Stimulated activated CD8-positive, alpha-beta memory T cell treated with anti-CD3 and anti-CD28 coated beads, Interleukin-2, amount 100 ng/mL, for 48 hours (primary cell): ENCODE measurements around the gene ZNF655.
A peak's percentile ranks its signal among the peaks of the same experiment; 100 is the strongest.
"Not testable (repeated sequence)": the region's sequence is repeated elsewhere in the genome, so short reads cannot be mapped to it uniquely, and the experiment has no call there.

ENCODE experiments used
- DNase-seq, 2 donors: peaks; one replicate each; pipeline ENCODE4 v3.0.0-alpha.2; 2020; ENCODE audit warnings: low read depth in 2 of 2

The ZNF655 gene, protein sequence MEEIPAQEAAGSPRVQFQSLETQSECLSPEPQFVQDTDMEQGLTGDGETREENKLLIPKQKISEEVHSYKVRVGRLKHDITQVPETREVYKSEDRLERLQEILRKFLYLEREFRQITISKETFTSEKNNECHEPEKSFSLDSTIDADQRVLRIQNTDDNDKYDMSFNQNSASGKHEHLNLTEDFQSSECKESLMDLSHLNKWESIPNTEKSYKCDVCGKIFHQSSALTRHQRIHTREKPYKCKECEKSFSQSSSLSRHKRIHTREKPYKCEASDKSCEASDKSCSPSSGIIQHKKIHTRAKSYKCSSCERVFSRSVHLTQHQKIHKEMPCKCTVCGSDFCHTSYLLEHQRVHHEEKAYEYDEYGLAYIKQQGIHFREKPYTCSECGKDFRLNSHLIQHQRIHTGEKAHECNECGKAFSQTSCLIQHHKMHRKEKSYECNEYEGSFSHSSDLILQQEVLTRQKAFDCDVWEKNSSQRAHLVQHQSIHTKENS

DNA sequence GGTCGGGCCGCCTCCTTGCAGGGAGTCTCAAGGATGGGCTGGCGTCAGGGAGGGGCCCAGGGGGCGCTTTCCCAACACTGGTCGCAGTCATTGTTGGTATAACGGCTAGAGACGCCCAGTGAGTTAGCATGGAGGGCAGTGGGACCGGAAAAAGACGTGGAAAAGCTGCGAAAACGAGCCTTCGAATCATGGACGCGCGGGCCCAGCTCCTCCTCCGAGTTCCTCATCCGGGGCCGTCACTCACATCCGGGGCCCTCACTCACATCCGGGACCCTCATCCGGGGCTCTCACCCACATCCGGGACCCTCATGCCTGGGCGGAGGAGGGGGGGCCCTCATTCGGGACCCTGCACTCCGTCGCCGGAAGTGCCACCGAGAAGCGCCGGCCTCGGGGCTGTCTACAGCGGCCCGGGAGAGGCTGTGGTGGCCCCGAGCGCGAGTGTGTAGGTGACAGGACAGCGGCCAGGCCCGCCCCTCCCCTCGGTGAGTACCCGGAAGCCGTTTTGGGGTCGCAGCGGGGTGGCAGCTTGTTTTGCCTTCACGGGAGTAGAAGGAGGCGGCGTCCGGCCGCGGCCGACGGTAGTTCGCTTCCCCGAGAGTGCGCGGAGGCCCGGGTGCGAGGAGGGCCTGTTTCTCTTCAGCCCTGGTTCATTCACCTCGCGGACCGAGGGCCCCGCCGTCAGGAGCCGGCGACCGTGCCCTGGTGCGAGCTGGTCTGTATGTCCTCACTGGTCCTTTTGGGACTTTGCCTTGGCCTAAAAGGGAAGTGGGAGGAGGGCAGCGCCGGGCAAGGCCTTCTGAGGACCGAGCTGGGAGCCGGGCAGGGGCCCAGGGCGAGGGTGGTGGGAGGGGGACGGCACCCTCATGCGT lies at the start of gene ZNF655:
ZNF655 (plus strand) TSS at position 337 of the 869 bp plus-strand sequence. CDS start 1,918 bp downstream, outside the sequence.
- peak; percentile 86 to 87 for DNase-seq

DNA sequence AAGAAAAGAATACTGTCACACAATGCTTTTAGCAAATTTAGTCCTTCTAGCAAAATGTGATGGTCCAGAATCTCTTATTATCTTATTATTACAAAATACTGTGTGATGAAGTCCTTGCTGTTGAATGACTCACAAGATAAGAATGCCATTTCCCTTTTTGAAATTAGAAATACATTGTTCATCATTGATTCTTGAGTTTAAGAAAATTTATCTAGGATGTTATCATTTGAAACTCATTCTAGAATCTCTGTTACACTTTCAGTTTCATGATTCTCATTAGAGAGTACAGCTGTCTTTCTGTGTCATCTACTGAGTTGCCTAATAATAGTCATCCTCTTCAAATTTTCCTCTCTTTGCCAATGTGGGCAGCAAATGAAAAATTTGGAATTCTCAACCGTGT lies 44.4 kb upstream of the ZNF655 start:
- no peak for DNase-seq

- no peak for DNase-seq
Measured at GRCh38 chr7:99521399-99521798, 37.0 kb upstream of the ZNF655 start.

GRCh38 chr7:99525713-99526440 lies 32.6 kb upstream of the ZNF655 start:
- no peak for DNase-seq

- DNase-seq: no peak
Measured at GRCh38 chr7:99531354-99531765, 27.1 kb upstream of the ZNF655 start.

DNA sequence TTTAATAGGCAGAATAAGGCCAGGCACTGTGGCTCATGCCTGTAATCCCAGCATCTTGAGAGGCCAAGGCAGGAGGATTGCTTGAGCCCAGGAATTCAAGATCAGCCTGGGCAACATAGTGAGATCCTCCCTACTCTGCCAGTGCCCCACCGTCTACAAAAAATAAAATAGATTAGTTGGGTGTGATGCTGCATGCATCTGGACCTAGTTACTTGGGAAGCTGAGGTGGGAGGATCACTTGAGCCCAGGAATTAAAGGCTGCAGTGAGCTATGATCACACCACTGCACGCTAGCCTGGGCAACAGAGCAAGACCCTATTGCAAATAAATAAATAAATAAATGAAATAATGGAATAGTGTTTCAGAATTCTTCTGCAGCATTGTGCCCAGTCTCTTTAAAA lies 22.8 kb upstream of the ZNF655 start:
- DNase-seq: no peak

GRCh38 chr7:99539213-99539811 lies 19.1 kb upstream of the ZNF655 start:
- DNase-seq: no peak

DNA sequence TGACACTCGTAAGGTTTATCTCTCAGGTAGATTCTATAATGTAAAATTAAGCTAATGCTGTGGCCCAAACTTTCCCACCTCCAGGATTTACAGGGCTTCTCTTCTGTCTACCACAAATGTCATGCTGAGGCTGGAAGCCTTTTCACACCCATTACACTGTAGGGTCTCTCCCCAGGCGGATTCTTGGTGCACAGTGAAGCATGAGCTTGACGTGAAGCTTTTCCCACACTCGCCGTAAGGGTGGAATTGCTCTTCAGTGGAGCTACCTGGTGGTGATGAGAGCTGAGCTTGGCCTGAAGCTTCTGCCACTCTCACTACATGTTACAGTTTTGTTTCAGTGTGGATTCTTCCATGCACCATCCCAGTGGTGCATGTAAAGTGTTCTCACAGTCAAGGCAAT lies 17.9 kb upstream of the ZNF655 start:
- no peak for DNase-seq

DNA sequence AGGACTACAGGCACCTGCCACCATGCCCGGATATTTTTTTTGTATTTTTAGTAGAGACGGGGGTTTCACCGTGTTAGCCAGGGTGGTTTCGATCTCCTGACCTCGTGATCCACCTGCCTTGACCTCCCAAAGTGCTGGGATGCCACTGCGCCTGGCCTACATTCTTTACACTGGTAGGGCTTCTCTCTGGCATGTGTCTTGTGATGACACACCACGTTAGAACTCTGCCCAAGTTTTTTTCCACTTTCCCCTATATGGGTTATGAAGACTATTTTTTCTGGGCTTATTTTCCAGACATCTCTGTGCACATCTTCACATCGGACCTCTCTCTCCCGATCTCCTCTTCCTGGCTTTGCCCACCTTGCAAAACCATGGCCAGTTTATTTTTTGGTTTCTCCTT lies 17.2 kb upstream of the ZNF655 start:
- no peak for DNase-seq

- DNase-seq: no peak
Measured at GRCh38 chr7:99543081-99543671, 15.3 kb upstream of the ZNF655 start.

DNA sequence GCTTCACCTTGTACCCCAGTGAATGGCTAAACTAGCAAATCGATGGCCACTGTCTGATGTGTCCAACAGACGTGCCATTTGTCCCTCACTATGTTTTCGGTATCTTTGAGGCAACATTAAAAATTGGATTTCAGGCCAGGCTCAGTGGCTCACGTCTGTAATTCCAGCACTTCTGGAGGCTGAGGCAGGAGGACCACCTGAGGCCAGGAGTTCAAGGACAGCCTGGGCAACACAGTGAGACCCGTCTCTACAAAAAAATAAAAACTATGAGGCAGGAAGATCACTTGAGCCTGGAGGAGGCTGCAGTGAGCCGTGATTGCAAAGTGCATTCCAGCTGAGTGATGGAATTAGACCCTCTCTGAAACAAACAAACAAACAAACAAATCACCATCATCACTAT lies 14.5 kb upstream of the ZNF655 start:
- DNase-seq: no peak

- not testable (repeated sequence) for DNase-seq
Measured at GRCh38 chr7:99545308-99545707, 13.1 kb upstream of the ZNF655 start.

DNA sequence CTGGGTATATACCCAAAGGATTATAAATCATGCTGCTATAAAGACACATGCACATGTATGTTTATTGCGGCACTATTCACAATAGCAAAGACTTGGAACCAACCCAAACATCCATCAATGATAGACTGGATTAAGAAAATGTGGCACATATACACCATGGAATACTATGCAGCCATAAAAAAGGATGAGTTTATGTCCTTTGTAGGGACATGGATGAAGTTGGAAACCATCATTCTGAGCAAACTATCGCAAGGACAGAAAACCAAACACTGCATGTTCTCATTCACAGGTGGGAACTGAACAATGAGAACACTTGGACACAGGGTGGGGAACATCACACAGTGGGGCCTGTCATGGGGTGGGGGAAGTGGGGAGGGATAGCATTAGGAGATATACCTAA lies 8.9 kb upstream of the ZNF655 start:
- DNase-seq: not testable (repeated sequence)

GRCh38 chr7:99551334-99551733 lies 7.1 kb upstream of the ZNF655 start:
- no peak for DNase-seq

GRCh38 chr7:99551767-99552463 lies 6.5 kb upstream of the ZNF655 start, which contains the start of gene FAM200A:
TSS of gene FAM200A (minus strand) at chr7:99552114. CDS start at chr7:99548407, 3,707 bp downstream.
- DNase-seq: peak; percentile 72 to 82

- no peak for DNase-seq
Measured at GRCh38 chr7:99553039-99553438, 5.4 kb upstream of the ZNF655 start.

- DNase-seq: no peak
Measured at GRCh38 chr7:99554939-99555338, 3.5 kb upstream of the ZNF655 start.

- no peak for DNase-seq
Measured at GRCh38 chr7:99557196-99557607, 1.2 kb upstream of the ZNF655 start.

DNA sequence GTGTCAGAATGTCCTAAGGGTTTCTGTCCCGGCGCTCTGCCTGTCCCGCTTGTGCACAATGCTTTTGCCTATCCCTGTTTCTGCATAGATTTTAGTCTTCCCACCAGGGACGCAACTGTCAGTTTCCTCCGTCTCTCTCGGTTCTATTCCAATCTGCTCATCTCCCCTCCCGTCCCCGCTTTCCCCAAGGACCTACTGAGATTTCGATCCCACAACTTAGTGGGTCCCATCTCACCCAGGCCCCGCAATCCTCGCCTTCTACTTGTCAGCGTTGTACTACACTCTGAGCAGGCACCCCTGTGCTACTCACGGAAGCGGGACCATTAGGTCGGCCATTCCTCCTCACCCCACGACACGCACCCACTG lies 519 bp upstream of the ZNF655 start:
- DNase-seq: no peak

GRCh38 chr7:99559175-99559915 lies 903 bp downstream of the ZNF655 start:
- no peak for DNase-seq
